GM18868 (cell line): Measurements from ENCODE around the gene MRPS27.

ENCODE experiments used
- ATAC-seq: cut with Tn5 transposase; IDR thresholded peaks from one replicate; pipeline ENCODE4 v1.9.1; 2021; ENCODE audit warnings: mild to moderate bottlenecking, moderate library complexity; ENCODE audit not compliant: unreplicated experiment

Gene MRPS27

GRCh38 chr5:72292411-72292810 lies 27.6 kb downstream of the MRPS27 start:
- no peak for ATAC-seq

DNA sequence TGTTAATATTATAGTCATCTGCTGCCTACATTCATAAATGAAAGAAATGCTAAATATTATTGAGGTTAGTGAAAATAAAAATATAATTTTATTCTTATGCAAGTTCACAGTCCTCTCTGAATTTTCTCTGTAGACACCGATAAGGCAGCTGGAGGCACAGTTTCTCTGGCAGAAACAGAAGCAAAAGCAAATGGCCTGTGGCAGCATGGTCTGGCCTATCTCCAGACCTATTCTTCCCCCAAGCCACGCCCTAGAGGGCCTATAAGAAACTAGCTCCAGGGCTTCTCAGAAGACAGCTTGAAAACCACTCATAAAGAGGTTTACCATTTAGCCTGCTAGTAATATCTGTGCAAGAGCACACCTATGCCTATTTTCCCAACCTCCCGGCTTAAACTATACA lies 28.4 kb downstream of the MRPS27 start:
- no peak for ATAC-seq

- peak; percentile 56 for ATAC-seq
Measured at GRCh38 chr5:72290356-72291133, 29.5 kb downstream of the MRPS27 start.

DNA sequence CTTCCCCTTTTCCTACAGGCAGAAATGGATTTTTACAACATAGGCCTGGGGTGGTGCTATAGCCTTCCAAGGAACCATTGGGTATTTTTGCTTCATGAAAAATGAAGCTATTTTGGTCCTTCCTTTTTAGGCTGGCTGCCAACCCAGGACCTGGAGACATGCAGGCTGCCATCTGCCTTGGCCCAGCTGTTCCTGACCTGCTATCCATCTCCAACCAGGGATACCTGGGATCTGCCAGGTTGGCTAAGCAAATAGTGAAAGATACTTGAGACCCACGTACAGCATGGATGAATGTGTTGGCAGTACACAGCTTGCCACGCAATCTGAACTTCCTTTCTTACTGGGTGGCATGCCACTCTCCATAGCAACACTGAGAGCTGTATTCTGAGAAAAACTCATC lies 31.1 kb downstream of the MRPS27 start:
- no peak for ATAC-seq

- no peak for ATAC-seq
Measured at GRCh38 chr5:72286798-72287197, 33.2 kb downstream of the MRPS27 start.

GRCh38 chr5:72285424-72285821 lies 34.6 kb downstream of the MRPS27 start:
- no peak for ATAC-seq

DNA sequence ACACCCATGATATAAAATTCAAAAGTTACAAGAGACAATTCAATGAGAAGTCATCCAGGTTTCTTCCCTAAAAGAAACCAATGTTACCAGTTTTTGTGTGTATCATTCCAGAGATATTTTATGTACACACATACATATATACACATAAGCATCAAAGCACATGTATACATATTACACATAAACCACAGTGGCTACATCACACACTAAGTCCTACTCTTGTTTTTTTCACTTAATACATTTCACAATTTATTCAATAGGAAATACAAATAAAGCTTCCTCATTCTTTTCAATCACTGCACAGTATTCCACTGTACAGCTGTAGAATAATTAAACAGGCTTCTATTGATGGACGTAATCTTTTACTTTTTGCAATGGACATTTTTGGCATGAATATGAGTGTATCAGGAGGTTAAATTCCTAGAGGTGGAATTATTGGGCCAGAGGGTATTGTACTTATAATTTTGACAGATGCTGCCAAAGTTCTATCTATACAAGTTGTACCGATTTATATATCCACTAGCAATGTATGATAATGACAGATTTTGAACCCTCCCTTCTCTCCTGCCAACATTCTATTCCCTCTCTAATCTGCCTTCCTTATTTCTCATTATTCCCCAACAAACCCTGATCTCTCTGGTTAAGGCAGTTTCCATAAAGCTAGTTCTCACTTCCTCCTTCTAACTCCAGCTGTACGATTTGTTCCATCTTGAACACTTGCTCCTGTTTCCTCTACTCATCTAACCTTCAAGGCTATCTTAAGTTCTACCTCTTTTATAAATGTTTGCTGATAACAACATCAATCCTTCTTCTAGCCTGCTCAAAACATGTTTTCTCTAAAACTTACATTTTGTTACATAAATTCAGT lies 35.2 kb downstream of the MRPS27 start:
- ATAC-seq, result no peak

GRCh38 chr5:72283358-72283757 lies 36.7 kb downstream of the MRPS27 start:
- ATAC-seq, result no peak

DNA sequence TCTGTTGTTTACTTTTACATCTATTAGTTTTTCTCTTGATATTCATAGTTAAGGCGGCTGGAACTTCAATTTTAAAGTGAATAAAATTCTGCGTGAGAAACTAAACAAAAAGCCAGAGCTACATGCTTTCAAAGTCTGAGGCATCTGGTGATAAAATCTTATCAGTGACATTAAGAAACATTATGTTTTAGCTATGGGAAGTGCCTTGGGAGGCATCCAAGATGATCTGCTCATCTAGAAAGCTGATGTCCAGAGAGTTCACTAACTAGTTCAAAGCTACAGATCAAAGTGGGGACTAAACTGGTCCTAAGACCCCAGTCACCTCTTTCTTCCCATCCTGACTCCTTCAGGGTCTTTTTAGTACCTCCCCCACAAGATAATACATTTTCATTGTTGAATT lies 37.2 kb downstream of the MRPS27 start:
- no peak for ATAC-seq

GRCh38 chr5:72281764-72282499 lies 38.1 kb downstream of the MRPS27 start:
- no peak for ATAC-seq

DNA sequence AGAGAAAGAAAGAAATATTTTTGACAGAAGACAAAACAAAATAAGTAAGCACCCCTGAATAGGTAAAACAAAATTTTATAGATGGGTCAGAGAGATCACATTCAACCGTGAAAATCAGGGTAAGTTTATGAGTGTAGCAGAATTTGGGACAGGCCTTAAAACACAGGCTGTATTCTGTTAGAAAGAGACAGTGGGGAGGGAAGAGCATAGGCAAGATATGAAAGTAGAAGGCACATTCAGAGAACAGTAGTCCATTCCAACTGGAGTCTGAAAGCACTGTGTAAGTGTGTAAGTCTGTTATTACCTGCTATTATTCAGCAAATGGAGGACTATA lies 38.6 kb downstream of the MRPS27 start:
- ATAC-seq, result no peak

GRCh38 chr5:72280581-72281069 lies 39.4 kb downstream of the MRPS27 start:
- ATAC-seq, result no peak

DNA sequence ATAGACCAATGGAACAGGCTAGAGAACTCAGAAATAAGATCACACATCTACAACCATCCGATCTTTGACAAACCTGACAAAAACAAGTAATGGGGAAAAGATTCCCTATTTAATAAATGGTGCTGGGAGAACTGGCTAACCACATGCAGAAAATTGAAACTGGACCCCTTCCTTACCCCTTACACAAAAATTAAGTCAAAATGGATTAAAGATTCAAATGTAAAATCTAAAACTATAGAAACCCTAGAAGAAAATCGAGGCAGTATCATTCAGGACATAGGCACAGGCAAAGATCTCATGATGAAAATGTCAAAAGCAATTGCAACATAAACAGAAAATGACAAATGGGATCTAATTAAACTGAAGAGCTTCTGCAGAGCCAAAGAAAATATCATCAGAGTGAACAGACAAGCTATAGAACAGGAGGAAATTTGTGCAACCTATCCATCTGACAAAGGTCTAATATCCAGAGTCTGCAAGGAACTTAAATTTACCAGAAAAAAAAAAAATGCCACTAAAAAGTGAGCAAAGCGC lies 43.8 kb downstream of the MRPS27 start:
- ATAC-seq, result no peak

GRCh38 chr5:72273547-72273946 lies 46.5 kb downstream of the MRPS27 start:
- ATAC-seq, result no peak

GRCh38 chr5:72272398-72272797 lies 47.6 kb downstream of the MRPS27 start:
- no peak for ATAC-seq

DNA sequence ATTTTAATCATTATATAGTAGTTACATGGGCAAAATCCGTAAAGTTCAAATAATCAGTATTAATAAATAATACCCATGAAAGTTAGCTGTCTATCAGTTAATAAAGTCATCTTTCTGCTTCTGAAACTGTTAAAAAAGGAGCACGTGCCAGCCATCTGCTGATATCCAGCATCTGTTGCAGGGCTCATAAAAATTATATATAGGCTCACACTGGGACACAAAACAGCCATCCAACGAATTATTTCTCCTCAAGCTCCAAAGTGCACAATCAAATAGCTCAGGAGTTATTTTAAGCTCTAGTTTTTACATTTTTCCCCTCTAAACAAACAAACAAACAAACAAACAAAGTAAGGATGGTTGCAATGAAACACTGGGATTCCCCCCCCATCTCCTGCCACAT lies 48.3 kb downstream of the MRPS27 start:
- ATAC-seq, result no peak

DNA sequence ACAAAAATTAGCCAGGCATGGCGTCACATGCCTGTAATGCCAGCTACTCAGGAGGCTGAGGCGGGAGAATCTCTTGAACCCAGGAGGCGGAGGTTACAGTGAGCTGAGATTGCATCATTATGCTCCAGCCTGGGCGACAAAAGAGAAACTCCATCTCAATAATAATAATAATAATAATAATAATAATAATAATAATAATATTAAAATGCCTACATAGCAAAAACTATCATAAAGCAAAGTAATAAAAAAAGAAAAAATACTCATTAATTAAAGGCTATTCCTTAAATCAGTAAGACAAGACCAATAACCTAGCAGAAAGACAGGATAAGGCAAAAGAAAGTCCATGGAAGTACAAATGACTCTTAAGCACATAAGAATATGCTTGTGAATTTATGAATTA lies 50.0 kb downstream of the MRPS27 start:
- ATAC-seq, result no peak

DNA sequence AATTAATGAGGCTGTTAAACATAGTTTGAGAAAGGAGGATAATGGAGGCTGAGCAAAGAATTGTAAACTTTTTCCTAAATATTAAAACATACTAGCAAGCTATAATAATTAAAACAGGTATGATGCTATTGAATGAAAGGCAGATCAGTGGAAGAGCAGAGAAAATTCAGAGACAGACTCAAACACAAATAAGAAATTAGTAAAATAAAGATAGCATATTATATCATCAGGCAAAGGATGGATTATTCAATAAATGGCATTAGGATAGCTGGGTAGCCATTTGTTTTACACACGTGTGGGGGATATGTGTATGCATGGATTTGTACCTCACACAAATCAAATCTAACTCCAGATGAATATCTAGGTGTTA lies 50.6 kb downstream of the MRPS27 start:
- ATAC-seq, result no peak

- ATAC-seq, result peak; percentile 45
Measured at GRCh38 chr5:72268753-72269410, 51.2 kb downstream of the MRPS27 start.

GRCh38 chr5:72268260-72268659 lies 51.8 kb downstream of the MRPS27 start:
- no peak for ATAC-seq

GRCh38 chr5:72267685-72268084 lies 52.4 kb downstream of the MRPS27 start:
- no peak for ATAC-seq
